H9 (cell line): ENCODE data around the gene ETV2. TPM values are rescaled to one million over a fixed set of nuclear protein-coding genes. Genes with fewer than 3 reads are reported as not detected.

Source experiments
- DNase-seq: peaks from one replicate; pipeline ENCODE4 v3.0.0-alpha.2; 2017
- H2AFZ ChIP-seq: one replicate; pipeline ENCODE4 v1.6.1; 2013; ENCODE audit warnings: mild to moderate bottlenecking, low read length, control low read depth, moderate library complexity
- H2AK5ac ChIP-seq: 2 replicates; pipeline ENCODE4 v1.6.1; 2013; ENCODE audit warnings: low read length, control low read depth, mixed read lengths; ENCODE audit not compliant: insufficient read length
- H2BK120ac ChIP-seq: one replicate; pipeline ENCODE4 v1.6.1; 2013; ENCODE audit warnings: low read depth, mild to moderate bottlenecking, low read length, control low read depth, inconsistent platforms; ENCODE audit not compliant: poor library complexity, severe bottlenecking
- H2BK12ac ChIP-seq: 2 replicates; pipeline ENCODE4 v1.6.1; 2013; ENCODE audit warnings: low read length, control low read depth, mixed read lengths, low read depth; ENCODE audit not compliant: insufficient read length
- H2BK15ac ChIP-seq: 2 replicates; pipeline ENCODE4 v1.6.1; 2013; ENCODE audit warnings: low read depth, low read length, control low read depth
- H2BK20ac ChIP-seq: one replicate; pipeline ENCODE4 v1.6.1; 2013; ENCODE audit warnings: low read depth, mild to moderate bottlenecking, low read length, control low read depth, inconsistent platforms; ENCODE audit not compliant: poor library complexity, severe bottlenecking
- H2BK5ac ChIP-seq: 2 replicates; pipeline ENCODE4 v1.6.1; 2013; ENCODE audit warnings: low read length, control low read depth, mixed read lengths; ENCODE audit not compliant: insufficient read length
- H3K14ac ChIP-seq: 2 replicates; pipeline ENCODE4 v1.6.1; 2013; ENCODE audit warnings: low read length, control low read depth; ENCODE audit not compliant: insufficient read depth
- H3K18ac ChIP-seq: 2 replicates; pipeline ENCODE4 v1.6.1; 2013; ENCODE audit warnings: low read depth, mild to moderate bottlenecking, mixed read lengths, low read length, control low read depth; ENCODE audit not compliant: insufficient read length
- H3K23ac ChIP-seq: 2 replicates; pipeline ENCODE4 v1.6.1; 2013; ENCODE audit warnings: low read length, control low read depth, mixed read lengths, low read depth; ENCODE audit not compliant: insufficient read length
- H3K23me2 ChIP-seq: 2 replicates; pipeline ENCODE4 v1.6.1; 2013; ENCODE audit warnings: low read depth, mild to moderate bottlenecking, mixed read lengths, low read length, control low read depth; ENCODE audit not compliant: insufficient read length, poor library complexity, severe bottlenecking
- H3K27ac ChIP-seq: 2 replicates; pipeline ENCODE4 v1.5.1; 2013; ENCODE audit warnings: low read length, control low read depth, mixed read lengths, low read depth; ENCODE audit not compliant: insufficient read length
- H3K27me3 ChIP-seq: 2 replicates; pipeline ENCODE4 v1.6.1; 2013; ENCODE audit warnings: low read length, control low read depth, inconsistent platforms; ENCODE audit not compliant: insufficient read depth
- H3K4ac ChIP-seq: 2 replicates; pipeline ENCODE4 v1.6.1; 2013; ENCODE audit warnings: low read depth, mild to moderate bottlenecking, control low read depth, inconsistent platforms, low read length, moderate library complexity
- H3K4me1 ChIP-seq: 2 replicates; pipeline ENCODE4 v1.6.1; 2013; ENCODE audit warnings: low read length, control low read depth, inconsistent platforms; ENCODE audit not compliant: insufficient read depth
- H3K4me2 ChIP-seq: 2 replicates; pipeline ENCODE4 v1.6.1; 2013; ENCODE audit warnings: low read length, control low read depth, mixed read lengths; ENCODE audit not compliant: insufficient read length, insufficient read depth
- H3K56ac ChIP-seq: 2 replicates; pipeline ENCODE4 v1.6.1; 2013; ENCODE audit warnings: low read depth, mild to moderate bottlenecking, mixed read lengths, low read length, control low read depth; ENCODE audit not compliant: insufficient read length
- H3K79me1 ChIP-seq: 2 replicates; pipeline ENCODE4 v1.6.1; 2013; ENCODE audit warnings: low read depth, mild to moderate bottlenecking, moderate library complexity, low read length, control low read depth, inconsistent platforms; ENCODE audit not compliant: insufficient read depth, poor library complexity, severe bottlenecking
- H3K79me2 ChIP-seq: 2 replicates; pipeline ENCODE4 v1.6.1; 2013; ENCODE audit warnings: low read length, control low read depth, inconsistent platforms; ENCODE audit not compliant: insufficient read depth
- H3K9ac ChIP-seq: 2 replicates; pipeline ENCODE4 v1.6.1; 2013; ENCODE audit warnings: low read length, control low read depth, mixed read lengths; ENCODE audit not compliant: insufficient read length; ENCODE audit errors: extremely low read depth
- H3K9me3 ChIP-seq: one replicate; pipeline ENCODE4 v1.6.1; 2013; ENCODE audit warnings: low read depth, low read length, inconsistent platforms; ENCODE audit not compliant: control insufficient read depth
- H3T11ph ChIP-seq: one replicate; pipeline ENCODE4 v1.6.1; 2013; ENCODE audit warnings: mild to moderate bottlenecking, low read length, control low read depth, inconsistent platforms
- H4K20me1 ChIP-seq: one replicate; pipeline ENCODE4 v1.6.1; 2013; ENCODE audit not compliant: control insufficient read depth, insufficient read length, insufficient read depth
- H4K5ac ChIP-seq: 2 replicates; pipeline ENCODE4 v1.6.1; 2013; ENCODE audit warnings: low read depth, mild to moderate bottlenecking, mixed read lengths, low read length, control low read depth; ENCODE audit not compliant: insufficient read length
- H4K8ac ChIP-seq: replicated peaks from 2 replicates; pipeline ENCODE4 v1.6.1; 2013; ENCODE audit warnings: low read length, control low read depth, mixed read lengths, low read depth; ENCODE audit not compliant: insufficient read length
- H4K91ac ChIP-seq: 2 replicates; pipeline ENCODE4 v1.6.1; 2013; ENCODE audit warnings: low read depth, mild to moderate bottlenecking, moderate library complexity, mixed read lengths, low read length, control low read depth; ENCODE audit not compliant: insufficient read length
- H3K27ac Mint-ChIP-seq, 3 experiments: 2 replicates in 2 of 3; 3 replicates in 1 of 3; pipeline ENCODE4 v1.8.0; 2020 to 2021; ENCODE audit warnings: mixed read lengths in 3 of 3, mild to moderate bottlenecking in 1 of 3, moderate library complexity in 1 of 3
- H3K27me3 Mint-ChIP-seq: 2 replicates; pipeline ENCODE4 v1.8.0; 2021; ENCODE audit warnings: low read depth, mild to moderate bottlenecking, moderate library complexity, mixed read lengths
- H3K36me3 Mint-ChIP-seq, 3 experiments: 2 replicates in 2 of 3; 3 replicates in 1 of 3; pipeline ENCODE4 v1.8.0; 2020 to 2021; ENCODE audit warnings: low read depth in 3 of 3, mixed read lengths in 3 of 3; ENCODE audit not compliant: insufficient read depth in 1 of 3
- H3K4me1 Mint-ChIP-seq, 2 experiments: 2 replicates each; pipeline ENCODE4 v1.8.0; 2020; ENCODE audit warnings: mixed read lengths in 2 of 2
- H3K4me3 Mint-ChIP-seq, 2 experiments: 2 replicates in 1 of 2; 3 replicates in 1 of 2; pipeline ENCODE4 v1.8.0; 2020 to 2021; ENCODE audit warnings: mild to moderate bottlenecking in 2 of 2, mixed read lengths in 2 of 2, moderate library complexity in 1 of 2
- H3K9me3 Mint-ChIP-seq, 2 experiments: 2 replicates in 1 of 2; 3 replicates in 1 of 2; pipeline ENCODE4 v1.8.0; 2020; ENCODE audit warnings: mild to moderate bottlenecking in 2 of 2, mixed read lengths in 2 of 2, moderate library complexity in 1 of 2
- WGBS: extraction: QIAGEN DNeasy Blood & Tissue Kit; methylation state at CpG from one replicate; pipeline ENCODE4 v1.1.7; 2013; ENCODE audit warnings: missing lambda C conversion rate, low lambda C conversion rate, mixed read lengths; ENCODE audit not compliant: insufficient read length; ENCODE audit errors: extremely low coverage; 5-methylcytosine and 5-hydroxymethylcytosine counted together
- total RNA-seq: library from RNA; stranded (reverse); gene quantifications from 2 replicates; pipeline ENCODE4 v1.2.1, GENCODE V29; 2021
- TF ChIP-seq, protein P1 (sequence below): fragments of 200-600 bp; sonication (generic); conservative IDR thresholded peaks from 3 replicates; pipeline ENCODE4 v1.8.0; 2021; ENCODE audit warnings: antibody characterized with exemption, mild to moderate bottlenecking

ETV2 gene
- total RNA-seq, 1 experiment from 2014 or later: 1.9 TPM

DNA sequence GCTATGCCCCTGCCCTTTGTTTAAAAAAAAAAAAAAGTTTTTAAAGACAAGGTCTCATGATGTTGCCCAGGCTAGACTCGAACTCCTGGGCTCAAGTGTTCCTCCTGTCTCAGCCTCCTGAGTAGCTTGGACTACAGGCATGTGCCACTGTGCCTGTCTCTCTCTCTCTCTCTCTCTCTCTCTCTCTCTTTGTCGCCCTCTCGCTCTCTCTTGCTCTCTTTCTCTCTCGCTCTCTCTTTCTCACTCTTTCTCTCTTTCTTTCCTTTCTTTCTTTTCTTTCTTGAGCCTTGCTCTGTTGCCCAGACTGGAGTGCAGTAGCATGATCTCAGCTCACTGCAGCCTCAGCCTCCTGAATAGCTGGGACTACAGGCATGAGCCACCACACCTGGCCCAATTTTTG, 14.1 kb downstream of the ETV2 start:
- no peak overlapping the region for H3K14ac ChIP-seq
- no peak for DNase-seq
- no peak overlapping the region for H4K5ac ChIP-seq
- H3K36me3 Mint-ChIP-seq: peaks cover 59 to 83% (median 82%) of the 10 kb centered on the region in 3 experiments
- H3K27me3 ChIP-seq: no peaks in the 10 kb centered on the region
- no peak overlapping the region for H2BK120ac ChIP-seq
- H3K79me1 ChIP-seq: no peaks in the 10 kb centered on the region
- no peak overlapping the region for H2AFZ ChIP-seq
- H3K4ac ChIP-seq: no peak overlapping the region
- no peak overlapping the region for H2AK5ac ChIP-seq
- H3K9me3 Mint-ChIP-seq: no peaks in the 10 kb centered on the region
- no peak overlapping the region for H3K18ac ChIP-seq
- no peaks in the 10 kb centered on the region for H3K23me2 ChIP-seq
- WGBS: no CpG with 5 or more reads among the region's 4 CpGs
- no peak overlapping the region for H3K9ac ChIP-seq
- no peaks in the 10 kb centered on the region for H3K9me3 ChIP-seq
- no peak overlapping the region for H3K4me3 Mint-ChIP-seq
- H2BK12ac ChIP-seq: no peak overlapping the region
- no peaks in the 10 kb centered on the region for H3K27me3 Mint-ChIP-seq
- no peaks in the 10 kb centered on the region for H3K4me1 Mint-ChIP-seq
- no peak overlapping the region for H3K27ac ChIP-seq
- H3K4me2 ChIP-seq: no peak overlapping the region
- H3K56ac ChIP-seq: no peak overlapping the region
- no peak overlapping the region for H3T11ph ChIP-seq
- H2BK20ac ChIP-seq: no peak overlapping the region
- no peak overlapping the region for H4K91ac ChIP-seq
- H2BK5ac ChIP-seq: no peak overlapping the region
- no peaks in the 10 kb centered on the region for H3K79me2 ChIP-seq
- TF ChIP-seq, protein P1, sequence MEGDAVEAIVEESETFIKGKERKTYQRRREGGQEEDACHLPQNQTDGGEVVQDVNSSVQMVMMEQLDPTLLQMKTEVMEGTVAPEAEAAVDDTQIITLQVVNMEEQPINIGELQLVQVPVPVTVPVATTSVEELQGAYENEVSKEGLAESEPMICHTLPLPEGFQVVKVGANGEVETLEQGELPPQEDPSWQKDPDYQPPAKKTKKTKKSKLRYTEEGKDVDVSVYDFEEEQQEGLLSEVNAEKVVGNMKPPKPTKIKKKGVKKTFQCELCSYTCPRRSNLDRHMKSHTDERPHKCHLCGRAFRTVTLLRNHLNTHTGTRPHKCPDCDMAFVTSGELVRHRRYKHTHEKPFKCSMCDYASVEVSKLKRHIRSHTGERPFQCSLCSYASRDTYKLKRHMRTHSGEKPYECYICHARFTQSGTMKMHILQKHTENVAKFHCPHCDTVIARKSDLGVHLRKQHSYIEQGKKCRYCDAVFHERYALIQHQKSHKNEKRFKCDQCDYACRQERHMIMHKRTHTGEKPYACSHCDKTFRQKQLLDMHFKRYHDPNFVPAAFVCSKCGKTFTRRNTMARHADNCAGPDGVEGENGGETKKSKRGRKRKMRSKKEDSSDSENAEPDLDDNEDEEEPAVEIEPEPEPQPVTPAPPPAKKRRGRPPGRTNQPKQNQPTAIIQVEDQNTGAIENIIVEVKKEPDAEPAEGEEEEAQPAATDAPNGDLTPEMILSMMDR: no peak
- H2BK15ac ChIP-seq: no peak overlapping the region
- H3K4me1 ChIP-seq: no peaks in the 10 kb centered on the region
- H4K8ac ChIP-seq: no peak overlapping the region
- peak overlapping the region in 1 of 3 experiments; percentile 16; a peak in 1 of 7 replicates for H3K27ac Mint-ChIP-seq
- no peaks in the 10 kb centered on the region for H4K20me1 ChIP-seq
- H3K23ac ChIP-seq: no peak overlapping the region
